GM10266 (cell line): ENCODE data around the gene CYBB.

Experiments
- DNase-seq: peaks from one replicate; pipeline ENCODE4 v3.0.0; 2012; ENCODE audit errors: extremely low spot score
- CTCF ChIP-seq: IDR thresholded peaks from 2 replicates; pipeline ENCODE4 v1.5.1; 2012; ENCODE audit warnings: mild to moderate bottlenecking, low read depth; ENCODE audit not compliant: control insufficient read depth, insufficient read depth; ENCODE audit errors: missing control alignments

Gene CYBB

GRCh38 chrX:37854148-37854547 lies 74.3 kb downstream of the CYBB start:
- DNase-seq, result no peak
- no peak for TF ChIP-seq CTCF

- TF ChIP-seq CTCF, result no peak
- DNase-seq, result no peak
These were observed 74.9 kb downstream of the CYBB start for GRCh38 chrX:37854748-37855147.

- TF ChIP-seq CTCF, result no peak
- DNase-seq, result no peak
These were observed 80.9 kb downstream of the CYBB start for GRCh38 chrX:37860721-37861120.

- TF ChIP-seq CTCF, result no peak
- no peak for DNase-seq
These were observed 83.0 kb downstream of the CYBB start for GRCh38 chrX:37862851-37863250.
